Stomach (tissue), 9 donors: ENCODE data around the gene SDR42E2. TPM values are rescaled to one million over a fixed set of nuclear protein-coding genes. Genes with fewer than 3 reads are reported as not detected.

Experiments used
- DNase-seq, 2 donors: peaks; one replicate each; pipeline versions ENCODE4 v3.0.0 to v3.0.0-alpha.2; 2013 to 2019
- H3K27ac ChIP-seq, 5 donors: fragments of 200-600 bp in 4 of 5; sonication (generic) in 4 of 5; one replicate each; pipeline ENCODE4 v1.5.1; 2013 to 2019; ENCODE audit warnings: mild to moderate bottlenecking in 1 of 5, moderate library complexity in 1 of 5
- H3K27me3 ChIP-seq, 3 donors: fragments of 200-600 bp; sonication (generic); one replicate each; pipeline ENCODE4 v1.5.1; 2017 to 2019; ENCODE audit warnings: mixed run types in 1 of 3
- H3K36me3 ChIP-seq, 4 donors: fragments of 200-600 bp; sonication (generic); 1 replicate in 3 of 4; 2 replicates in 1 of 4; pipeline ENCODE4 v1.5.1; 2016 to 2019
- H3K4me1 ChIP-seq, 4 donors: fragments of 200-600 bp; sonication (generic); one replicate each; pipeline ENCODE4 v1.5.1; 2016 to 2019
- H3K4me3 ChIP-seq, 4 donors: fragments of 200-600 bp; sonication (generic) in 3 of 4; one replicate each; pipeline ENCODE4 v1.5.1; 2016 to 2019; ENCODE audit warnings: mild to moderate bottlenecking in 1 of 4
- H3K9me3 ChIP-seq, 4 donors: fragments of 200-600 bp; sonication (generic); one replicate each; pipeline ENCODE4 v1.5.1; 2016 to 2019
- EP300 ChIP-seq: sonication (generic); formaldehyde crosslinking; IDR thresholded peaks from one replicate; pipeline ENCODE4 v1.6.1; 2017; ENCODE audit warnings: antibody characterized with exemption
- POLR2A ChIP-seq, 4 donors: fragments of 450-650 bp; IDR thresholded peaks; one replicate each; pipeline ENCODE4 v1.6.1; 2016; ENCODE audit warnings: antibody characterized with exemption in 4 of 4, control low read depth in 2 of 4, mild to moderate bottlenecking in 1 of 4, moderate library complexity in 1 of 4
- POLR2AphosphoS5 ChIP-seq, 3 donors: sonication (generic); formaldehyde crosslinking; IDR thresholded peaks; one replicate each; pipeline ENCODE4 v1.6.1; 2016; ENCODE audit warnings: antibody characterized with exemption in 3 of 3
- WGBS, 5 donors: extraction: QIAGEN DNeasy Blood & Tissue Kit in 3 of 5; methylation state at CpG; one replicate each; pipeline versions ENCODE4 v1.1.5 to v1.1.7; 2013 to 2018; 5-methylcytosine and 5-hydroxymethylcytosine counted together
- intact Hi-C: fragments of 100-400 bp; cut with DNase I; formaldehyde crosslinking; loops from one replicate; pipeline ENCODE4 v1.15.1; 2023; ENCODE audit warnings: low total_unique reads
- polyA plus RNA-seq, 3 donors: library from polyadenylated mRNA; stranded (reverse); fragments of 200-250 nt; gene quantifications; one replicate each; pipeline ENCODE4 v1.2.3, GENCODE V29; 2013
- total RNA-seq, 5 donors: library from RNA; depleted of rRNA; stranded (reverse); fragments of >200 nt; gene quantifications; one replicate each; pipeline versions ENCODE4 v1.1.0 to v1.2.3, GENCODE V29; 2014 to 2016
- TF ChIP-seq, protein P1 (sequence below), 7 experiments: fragments of 450-650 bp in 4 of 7; fragments of 200-600 bp in 3 of 7; sonication (generic) in 3 of 7; IDR thresholded peaks; one replicate each; pipeline ENCODE4 v1.5.1; 2016 to 2019; ENCODE audit warnings: antibody characterized with exemption in 7 of 7, control low read depth in 2 of 7, mild to moderate bottlenecking in 1 of 7
- donor health status: healthy with polysubstance abuse.
- donor health status: Bipolar disorder and iron deficiency.
- donor health status: healthy.

SDR42E2 gene
- total and polyA plus RNA-seq, 8 donors, result not detected

- Histone ChIP-seq H3K4me3 (peak overlapping the region; percentile 71 to 80 (median 76)), H3K4me1 (peaks cover 35 to 53% (median 42%) of the 10 kb centered on the region in 4 donors), H3K27ac (peak overlapping the region; percentile 95 to 98 (median 98)), H3K9me3 (no peaks in the 10 kb centered on the region), H3K36me3 (no peaks in the 10 kb centered on the region), H3K27me3 (no peaks in the 10 kb centered on the region)
- 0 to 1% (median 0%) methylated on average over 32 to 72 of the region's 72 CpGs for WGBS, 5 donors
- DNase-seq, result peak; percentile 88 to 100
- TF ChIP-seq POLR2AphosphoS5 (IDR thresholded peaks at IDR 0.05) (peak; percentile 34 to 74 (median 72)), EP300 (no peak), POLR2A (IDR thresholded peaks at IDR 0.05) (peak in 1 of 4 donors; percentile 31)
- TF ChIP-seq, protein P1, sequence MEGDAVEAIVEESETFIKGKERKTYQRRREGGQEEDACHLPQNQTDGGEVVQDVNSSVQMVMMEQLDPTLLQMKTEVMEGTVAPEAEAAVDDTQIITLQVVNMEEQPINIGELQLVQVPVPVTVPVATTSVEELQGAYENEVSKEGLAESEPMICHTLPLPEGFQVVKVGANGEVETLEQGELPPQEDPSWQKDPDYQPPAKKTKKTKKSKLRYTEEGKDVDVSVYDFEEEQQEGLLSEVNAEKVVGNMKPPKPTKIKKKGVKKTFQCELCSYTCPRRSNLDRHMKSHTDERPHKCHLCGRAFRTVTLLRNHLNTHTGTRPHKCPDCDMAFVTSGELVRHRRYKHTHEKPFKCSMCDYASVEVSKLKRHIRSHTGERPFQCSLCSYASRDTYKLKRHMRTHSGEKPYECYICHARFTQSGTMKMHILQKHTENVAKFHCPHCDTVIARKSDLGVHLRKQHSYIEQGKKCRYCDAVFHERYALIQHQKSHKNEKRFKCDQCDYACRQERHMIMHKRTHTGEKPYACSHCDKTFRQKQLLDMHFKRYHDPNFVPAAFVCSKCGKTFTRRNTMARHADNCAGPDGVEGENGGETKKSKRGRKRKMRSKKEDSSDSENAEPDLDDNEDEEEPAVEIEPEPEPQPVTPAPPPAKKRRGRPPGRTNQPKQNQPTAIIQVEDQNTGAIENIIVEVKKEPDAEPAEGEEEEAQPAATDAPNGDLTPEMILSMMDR (IDR thresholded peaks at IDR 0.05), result no peak
- intact Hi-C loops, result no loop called here
Measured at GRCh38 chr16:22190081-22190775, 27.9 kb downstream of the SDR42E2 start.

GRCh38 chr16:22190776-22191531, 28.6 kb downstream of the SDR42E2 start:
- DNase-seq, result peak; percentile 99 to 100
- peak overlapping the region; percentile 32 to 78 (median 58) for H3K4me3 ChIP-seq
- no peaks in the 10 kb centered on the region for H3K36me3 ChIP-seq
- WGBS, 5 donors, result 0 to 1% (median 1%) methylated on average over 37 to 43 of the region's 43 CpGs
- H3K27ac ChIP-seq, result peak overlapping the region; percentile 95 to 98 (median 98)
- intact Hi-C loops, result no loop called here
- TF ChIP-seq POLR2AphosphoS5 (IDR thresholded peaks at IDR 0.05) (peak; percentile 94 to 98 (median 97)), POLR2A (IDR thresholded peaks at IDR 0.05) (peak in 2 of 4 donors; percentile 67 to 81), EP300 (no peak)
- TF ChIP-seq, protein P1 (IDR thresholded peaks at IDR 0.05), result no peak
- H3K27me3 ChIP-seq, result no peaks in the 10 kb centered on the region
- H3K4me1 ChIP-seq, result peaks cover 35 to 53% (median 44%) of the 10 kb centered on the region in 4 donors
- no peaks in the 10 kb centered on the region for H3K9me3 ChIP-seq

- DNase-seq, result peak in 1 of 2 donors; percentile 78
- Histone ChIP-seq H3K4me3 (peak overlapping the region; percentile 32 to 51 (median 44)), H3K4me1 (peaks cover 39 to 59% (median 51%) of the 10 kb centered on the region in 4 donors), H3K27me3 (no peaks in the 10 kb centered on the region), H3K36me3 (no peaks in the 10 kb centered on the region), H3K27ac (peak overlapping the region; percentile 95 to 98 (median 98)), H3K9me3 (no peaks in the 10 kb centered on the region)
- 6 to 8% (median 7%) methylated on average over 9 of the region's 9 CpGs for WGBS, 5 donors
- intact Hi-C loops, result no loop called here
- TF ChIP-seq POLR2A (IDR thresholded peaks at IDR 0.05), result no peak
Measured at GRCh38 chr16:22191532-22192260, 29.4 kb downstream of the SDR42E2 start.

DNA sequence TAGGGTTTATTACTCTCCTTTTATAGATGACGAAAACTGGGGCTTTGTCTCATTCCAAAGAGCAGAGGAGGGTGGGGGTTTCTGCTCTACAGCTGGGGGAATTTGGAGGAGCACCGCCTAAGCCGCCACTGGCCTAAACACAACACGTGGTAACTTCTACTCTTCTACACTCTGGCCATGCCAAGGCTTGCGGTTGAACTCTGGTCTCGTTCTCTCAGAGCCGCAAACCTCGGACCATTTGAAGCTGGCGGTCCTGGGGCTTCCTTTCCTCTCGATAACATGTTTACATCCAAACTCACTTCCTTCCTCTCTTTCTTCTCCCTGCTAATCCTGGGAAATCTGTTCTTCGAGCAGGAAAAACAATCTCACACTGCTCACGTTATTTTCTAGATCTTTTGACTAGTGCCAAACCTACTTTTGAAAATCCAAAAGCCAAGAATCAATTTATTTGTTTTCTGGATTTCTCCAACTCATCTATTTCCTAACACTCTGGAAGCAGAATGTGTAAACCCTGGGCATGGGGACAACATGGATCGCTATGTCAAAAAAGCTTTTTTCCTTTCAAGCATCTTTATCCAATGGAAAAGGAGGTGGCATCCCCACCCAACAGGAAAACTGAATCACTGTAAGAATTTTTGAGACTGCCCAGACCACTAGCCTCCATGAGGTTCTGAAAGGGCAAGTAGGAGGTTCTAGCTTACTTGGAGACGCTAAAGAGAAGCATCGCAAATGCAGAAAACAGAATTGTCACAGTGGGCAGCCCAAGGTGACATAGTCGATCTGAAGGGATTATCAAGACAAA, 30.2 kb downstream of the SDR42E2 start:
- peak; percentile 78 to 95 for DNase-seq
- intact Hi-C loops, result no loop called here
- Histone ChIP-seq H3K4me1 (peaks cover 39 to 59% (median 53%) of the 10 kb centered on the region in 4 donors), H3K36me3 (no peaks in the 10 kb centered on the region), H3K4me3 (peak overlapping the region; percentile 32 to 51 (median 44)), H3K27me3 (no peaks in the 10 kb centered on the region), H3K9me3 (no peaks in the 10 kb centered on the region), H3K27ac (peak overlapping the region; percentile 92 to 98 (median 98))
- TF ChIP-seq EP300 (no peak), POLR2A (IDR thresholded peaks at IDR 0.05) (peak in 1 of 4 donors; percentile 19), POLR2AphosphoS5 (IDR thresholded peaks at IDR 0.05) (peak in 2 of 3 donors; percentile 23 to 55)
- TF ChIP-seq, protein P1 (IDR thresholded peaks at IDR 0.05), result no peak
- 17 to 22% (median 20%) methylated on average over 16 of the region's 16 CpGs for WGBS, 5 donors
